T-cell (primary cell): ENCODE results near the gene PTCD2. TPM values are rescaled to one million over a fixed set of nuclear protein-coding genes. Genes with fewer than 3 reads are reported as not detected.
A peak's percentile ranks its signal among the peaks of the same experiment; 100 is the strongest.

Experiments
- ATAC-seq, 4 experiments: fragments of 200-7000 bp in 3 of 4; fragments of 150-1000 bp in 1 of 4; cut with Tn5 transposase; replicated peaks in 1 of 4; 1 replicate in 3 of 4; 2 replicates in 1 of 4; pipeline ENCODE4 v1.10.0; 2021; ENCODE audit warnings: moderate library complexity in 3 of 4, mild to moderate bottlenecking in 2 of 4, moderate number of reproducible peaks in 1 of 4
- CTCF ChIA-PET, 2 donors: fragments of 300-600 bp; sonication (Branson Sonifier 250); formaldehyde crosslinking; loops; one replicate each; lab custom pipeline; 2022; ENCODE audit warnings: antibody characterized with exemption in 2 of 2; lab: Charles Lee
- POLR2A ChIA-PET, 2 donors: fragments of 300-600 bp; sonication (Branson Sonifier 250); formaldehyde crosslinking; loops; one replicate each; lab custom pipeline; 2022; ENCODE audit warnings: antibody characterized with exemption in 2 of 2; lab: Charles Lee
- DNase-seq, 35 experiments: peaks; one replicate each; pipeline versions ENCODE4 v3.0.0 to v3.0.0-alpha.2; 2013 to 2023
- H3K27ac ChIP-seq: one replicate; pipeline ENCODE4 v1.5.1; 2013; ENCODE audit warnings: low read length
- H3K27me3 ChIP-seq, 2 experiments: replicated peaks in 1 of 2; 1 replicate in 1 of 2; 2 replicates in 1 of 2; pipeline versions ENCODE4 v1.6.1 to v1.7.0; 2013; ENCODE audit warnings: low read length in 1 of 2, mixed read lengths in 1 of 2; ENCODE audit not compliant: control insufficient read depth in 2 of 2, insufficient read depth in 2 of 2; ENCODE audit errors: extremely low read depth in 1 of 2
- H3K36me3 ChIP-seq, 2 donors: 1 replicate in 1 of 2; 2 replicates in 1 of 2; pipeline versions ENCODE4 v1.6.1 to v1.7.0; 2013; ENCODE audit warnings: low read length in 1 of 2; ENCODE audit not compliant: control insufficient read depth in 2 of 2, insufficient read depth in 1 of 2; ENCODE audit errors: extremely low read depth in 1 of 2
- H3K4me1 ChIP-seq, 2 experiments: 1 replicate in 1 of 2; 2 replicates in 1 of 2; pipeline versions ENCODE4 v1.6.1 to v1.7.0; 2013; ENCODE audit warnings: low read length in 2 of 2, mixed read lengths in 1 of 2; ENCODE audit not compliant: insufficient read depth in 2 of 2, control insufficient read depth in 1 of 2; ENCODE audit errors: extremely low read depth in 1 of 2
- H3K4me3 ChIP-seq, 2 donors: 1 replicate in 1 of 2; 2 replicates in 1 of 2; pipeline versions ENCODE4 v1.5.1 to v1.7.0; 2013; ENCODE audit warnings: mild to moderate bottlenecking in 2 of 2, low read length in 1 of 2, moderate library complexity in 1 of 2; ENCODE audit not compliant: control insufficient read depth in 1 of 2; ENCODE audit errors: extremely low read depth in 1 of 2
- H3K9me3 ChIP-seq: 2 replicates; pipeline ENCODE4 v1.7.0; 2013
- H3K27ac Mint-ChIP-seq, 2 donors: one replicate each; pipeline ENCODE4 v1.8.0; 2020 to 2021; ENCODE audit warnings: mild to moderate bottlenecking in 2 of 2, mixed read lengths in 2 of 2
- H3K27me3 Mint-ChIP-seq, 2 donors: one replicate each; pipeline ENCODE4 v1.8.0; 2021 to 2022; ENCODE audit warnings: mixed read lengths in 2 of 2
- H3K36me3 Mint-ChIP-seq: one replicate; pipeline ENCODE4 v1.8.0; 2021; ENCODE audit warnings: mixed read lengths
- H3K4me1 Mint-ChIP-seq, 3 donors: one replicate each; pipeline ENCODE4 v1.8.0; 2020 to 2022; ENCODE audit warnings: mixed read lengths in 3 of 3, mild to moderate bottlenecking in 1 of 3
- H3K4me3 Mint-ChIP-seq, 3 donors: one replicate each; pipeline ENCODE4 v1.8.0; 2020 to 2022; ENCODE audit warnings: mild to moderate bottlenecking in 3 of 3, mixed read lengths in 3 of 3, moderate library complexity in 3 of 3
- H3K9me3 Mint-ChIP-seq, 3 donors: one replicate each; pipeline ENCODE4 v1.8.0; 2020 to 2022; ENCODE audit warnings: mixed read lengths in 3 of 3
- WGBS: methylation state at CpG from one replicate; pipeline ENCODE4 v1.1.5; 2013; ENCODE audit warnings: missing lambda C conversion rate; ENCODE audit not compliant: insufficient coverage; 5-methylcytosine and 5-hydroxymethylcytosine counted together
- total RNA-seq, 35 experiments: library from RNA in 6 of 35; stranded (reverse) in 6 of 35; fragments of 120-200 nt in 1 of 35; gene quantifications; one replicate each; pipeline versions ENCODE4 v1.2.1 to v1.2.4 and lab custom pipeline; 2013 to 2026

PTCD2 gene
- total RNA-seq, 5 donors from 2014 or later (not counting 1 experiment from before 2014, with no cell fraction given), result 5.9 to 12.1 (median 8.1) TPM

- DNase-seq (no peak), ATAC-seq (no peak)
- POLR2A ChIA-PET, result no interaction called here
- Histone ChIP-seq H3K9me3 (no peaks in the 10 kb centered on the region), H3K27me3 (no peaks in the 10 kb centered on the region), H3K4me1 (no peaks in the 10 kb centered on the region), H3K4me3 (no peak overlapping the region), H3K36me3 (peaks cover 3 to 13% of the 10 kb centered on the region in 2 donors), H3K27ac (no peak overlapping the region)
- Mint-ChIP-seq H3K4me3 (no peak overlapping the region), H3K27me3 (no peaks in the 10 kb centered on the region), H3K27ac (no peak overlapping the region), H3K36me3 (peaks cover 25% of the 10 kb centered on the region), H3K9me3 (no peaks in the 10 kb centered on the region), H3K4me1 (peaks cover 0 to 8% (median 0%) of the 10 kb centered on the region in 3 donors)
- 93% methylated on average over 2 of the region's 4 CpGs for WGBS
- CTCF ChIA-PET, result no interaction called here
Measured at GRCh38 chr5:72364951-72365350, 44.8 kb downstream of the PTCD2 start.

GRCh38 chr5:72366324-72366976, 46.3 kb downstream of the PTCD2 start:
- peaks cover 0 to 7% of the 10 kb centered on the region in 2 donors for H3K36me3 ChIP-seq
- DNase-seq (peak in 20 of 35 experiments; percentile 1 to 45 (median 10)), ATAC-seq (peak in 3 of 4 experiments; percentile 50 to 64 (median 51))
- Mint-ChIP-seq H3K9me3 (no peaks in the 10 kb centered on the region), H3K27ac (no peak overlapping the region), H3K36me3 (peaks cover 13% of the 10 kb centered on the region), H3K27me3 (no peaks in the 10 kb centered on the region), H3K4me1 (peaks cover 0 to 8% (median 0%) of the 10 kb centered on the region in 3 donors), H3K4me3 (no peak overlapping the region)
- no peak overlapping the region for H3K4me3 ChIP-seq
- H3K4me1 ChIP-seq, result no peaks in the 10 kb centered on the region
- no peak overlapping the region for H3K27ac ChIP-seq
- no peaks in the 10 kb centered on the region for H3K9me3 ChIP-seq
- no peaks in the 10 kb centered on the region for H3K27me3 ChIP-seq
- CTCF ChIA-PET, result interaction anchor here in 1 of 2 donors (0.8 to 1.3 kb wide), 2 partner anchors 157 to 452 kb away, joined by 3 to 6 read pairs; no protein-coding TSS in a partner anchor
- WGBS, result 31% methylated on average over 4 of the region's 7 CpGs
- POLR2A ChIA-PET, result no interaction called here

- Mint-ChIP-seq H3K27ac (no peak overlapping the region), H3K4me3 (no peak overlapping the region), H3K4me1 (peaks cover 0 to 8% (median 0%) of the 10 kb centered on the region in 3 donors), H3K27me3 (no peaks in the 10 kb centered on the region), H3K9me3 (no peaks in the 10 kb centered on the region), H3K36me3 (no peaks in the 10 kb centered on the region)
- H3K9me3 ChIP-seq, result no peaks in the 10 kb centered on the region
- H3K27ac ChIP-seq, result no peak overlapping the region
- H3K4me3 ChIP-seq, result no peak overlapping the region
- no CpG with 5 or more reads among the region's 1 CpG for WGBS
- ChIA-PET POLR2A (no interaction called here), CTCF (no interaction called here)
- no peaks in the 10 kb centered on the region for H3K36me3 ChIP-seq
- no peak for ATAC-seq
- H3K27me3 ChIP-seq, result no peaks in the 10 kb centered on the region
- DNase-seq, result no peak
- H3K4me1 ChIP-seq, result no peaks in the 10 kb centered on the region
Measured at GRCh38 chr5:72368271-72368670, 48.1 kb downstream of the PTCD2 start.

GRCh38 chr5:72369301-72369700, 49.1 kb downstream of the PTCD2 start:
- Histone ChIP-seq H3K4me3 (no peak overlapping the region), H3K27me3 (no peaks in the 10 kb centered on the region), H3K4me1 (no peaks in the 10 kb centered on the region), H3K27ac (no peak overlapping the region), H3K36me3 (no peaks in the 10 kb centered on the region), H3K9me3 (no peaks in the 10 kb centered on the region)
- H3K4me1 Mint-ChIP-seq, result peaks cover 0 to 8% (median 0%) of the 10 kb centered on the region in 3 donors
- H3K27ac Mint-ChIP-seq, result no peak overlapping the region
- POLR2A ChIA-PET, result no interaction called here
- H3K36me3 Mint-ChIP-seq, result no peaks in the 10 kb centered on the region
- no peaks in the 10 kb centered on the region for H3K9me3 Mint-ChIP-seq
- no peak overlapping the region for H3K4me3 Mint-ChIP-seq
- ATAC-seq (no peak), DNase-seq (no peak)
- CTCF ChIA-PET, result no interaction called here
- no peaks in the 10 kb centered on the region for H3K27me3 Mint-ChIP-seq
- WGBS, result no CpG with 5 or more reads among the region's 1 CpG

GRCh38 chr5:72369711-72370110, 49.5 kb downstream of the PTCD2 start:
- Mint-ChIP-seq H3K27ac (no peak overlapping the region), H3K4me1 (peaks cover 0 to 8% (median 0%) of the 10 kb centered on the region in 3 donors), H3K36me3 (no peaks in the 10 kb centered on the region), H3K27me3 (no peaks in the 10 kb centered on the region), H3K9me3 (no peaks in the 10 kb centered on the region), H3K4me3 (no peak overlapping the region)
- Histone ChIP-seq H3K27me3 (no peaks in the 10 kb centered on the region), H3K36me3 (no peaks in the 10 kb centered on the region), H3K4me3 (no peak overlapping the region), H3K9me3 (no peaks in the 10 kb centered on the region), H3K27ac (no peak overlapping the region), H3K4me1 (no peaks in the 10 kb centered on the region)
- ATAC-seq (no peak), DNase-seq (no peak)
- ChIA-PET CTCF (no interaction called here), POLR2A (no interaction called here)
- no CpG with 5 or more reads among the region's 3 CpGs for WGBS

GRCh38 chr5:72372331-72372730, 52.2 kb downstream of the PTCD2 start:
- Histone ChIP-seq H3K27me3 (no peaks in the 10 kb centered on the region), H3K4me3 (no peak overlapping the region), H3K27ac (no peak overlapping the region), H3K4me1 (no peaks in the 10 kb centered on the region), H3K36me3 (no peaks in the 10 kb centered on the region), H3K9me3 (no peaks in the 10 kb centered on the region)
- Mint-ChIP-seq H3K27ac (no peak overlapping the region), H3K36me3 (peaks cover 3% of the 10 kb centered on the region), H3K9me3 (peaks cover 0 to 4% (median 0%) of the 10 kb centered on the region in 3 donors), H3K27me3 (peaks cover 5 to 10% of the 10 kb centered on the region in 2 donors), H3K4me1 (no peaks in the 10 kb centered on the region), H3K4me3 (no peak overlapping the region)
- ChIA-PET POLR2A (no interaction called here), CTCF (no interaction called here)
- DNase-seq (no peak), ATAC-seq (no peak)
- no CpG with 5 or more reads among the region's 1 CpG for WGBS
